RWPE2 (cell line): Measurements from ENCODE around the gene PLPPR2.

Experiments used
- ATAC-seq: fragments of 200-7000 bp; cut with Tn5 transposase; 3 replicates; pipeline ENCODE4 v1.9.1; 2021; ENCODE audit warnings: low read depth
- DNase-seq: peaks from one replicate; pipeline ENCODE4 v3.0.0-alpha.2; 2020; ENCODE audit warnings: low spot score
- H3K27ac ChIP-seq: fragments of 450-650 bp; 2 replicates; pipeline ENCODE4 v1.5.1; 2017; ENCODE audit warnings: mild to moderate bottlenecking; ENCODE audit not compliant: poor library complexity, severe bottlenecking
- H3K27me3 ChIP-seq: fragments of 250-450 bp; sonication (Bioruptor Pico); 2 replicates; pipeline ENCODE4 v1.5.1; 2021; ENCODE audit warnings: mild to moderate bottlenecking, moderate library complexity; ENCODE audit not compliant: insufficient read depth, poor library complexity, severe bottlenecking
- H3K36me3 ChIP-seq: fragments of 250-450 bp; sonication (Bioruptor Pico); 2 replicates; pipeline ENCODE4 v1.5.1; 2020; ENCODE audit warnings: low read depth, mild to moderate bottlenecking, moderate library complexity
- H3K4me1 ChIP-seq: fragments of 250-450 bp; sonication (Bioruptor Pico); 2 replicates; pipeline ENCODE4 v1.5.1; 2021; ENCODE audit warnings: mild to moderate bottlenecking, moderate library complexity; ENCODE audit not compliant: insufficient read depth, poor library complexity, severe bottlenecking
- H3K4me3 ChIP-seq: fragments of 250-450 bp; sonication (Bioruptor Pico); 2 replicates; pipeline ENCODE4 v1.5.1; 2021; ENCODE audit warnings: mild to moderate bottlenecking, moderate library complexity; ENCODE audit not compliant: severe bottlenecking
- H3K9me3 ChIP-seq: fragments of 250-450 bp; sonication (Bioruptor Pico); 2 replicates; pipeline ENCODE4 v1.5.1; 2021; ENCODE audit warnings: mild to moderate bottlenecking, moderate library complexity; ENCODE audit not compliant: severe bottlenecking
- TF ChIP-seq, protein P1 (sequence below): fragments of 450-650 bp; IDR thresholded peaks from one replicate; pipeline ENCODE4 v1.5.1; 2017; ENCODE audit warnings: mild to moderate bottlenecking, moderate library complexity; ENCODE audit not compliant: poor library complexity, severe bottlenecking

Gene PLPPR2

DNA sequence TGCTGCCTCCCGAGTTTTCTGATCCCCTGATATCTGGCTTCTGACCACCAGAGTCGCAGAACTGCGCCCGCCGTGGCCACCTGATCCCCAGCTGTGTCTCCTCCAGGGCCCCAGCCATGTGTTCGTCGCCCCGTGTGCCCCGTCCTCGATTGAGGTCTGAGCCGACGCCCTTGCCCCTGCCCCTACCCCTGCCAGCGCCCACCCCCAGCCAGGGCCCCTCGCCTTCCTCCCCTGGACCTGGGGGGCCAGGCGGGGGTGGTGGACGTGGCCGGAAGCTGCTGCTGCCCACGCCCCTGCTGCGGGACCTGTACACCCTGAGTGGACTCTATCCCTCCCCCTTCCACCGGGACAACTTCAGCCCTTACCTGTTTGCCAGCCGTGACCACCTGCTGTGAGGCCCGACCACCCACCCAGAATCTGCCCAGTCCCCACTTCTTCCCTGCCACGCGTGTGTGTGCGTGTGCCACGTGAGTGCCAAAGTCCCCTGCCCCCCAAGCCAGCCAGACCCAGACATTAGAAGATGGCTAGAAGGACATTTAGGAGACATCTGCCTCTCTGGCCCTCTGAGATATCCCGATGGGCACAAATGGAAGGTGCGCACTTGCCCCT is 9.2 kb downstream of the PLPPR2 start:
- TF ChIP-seq, protein P1, sequence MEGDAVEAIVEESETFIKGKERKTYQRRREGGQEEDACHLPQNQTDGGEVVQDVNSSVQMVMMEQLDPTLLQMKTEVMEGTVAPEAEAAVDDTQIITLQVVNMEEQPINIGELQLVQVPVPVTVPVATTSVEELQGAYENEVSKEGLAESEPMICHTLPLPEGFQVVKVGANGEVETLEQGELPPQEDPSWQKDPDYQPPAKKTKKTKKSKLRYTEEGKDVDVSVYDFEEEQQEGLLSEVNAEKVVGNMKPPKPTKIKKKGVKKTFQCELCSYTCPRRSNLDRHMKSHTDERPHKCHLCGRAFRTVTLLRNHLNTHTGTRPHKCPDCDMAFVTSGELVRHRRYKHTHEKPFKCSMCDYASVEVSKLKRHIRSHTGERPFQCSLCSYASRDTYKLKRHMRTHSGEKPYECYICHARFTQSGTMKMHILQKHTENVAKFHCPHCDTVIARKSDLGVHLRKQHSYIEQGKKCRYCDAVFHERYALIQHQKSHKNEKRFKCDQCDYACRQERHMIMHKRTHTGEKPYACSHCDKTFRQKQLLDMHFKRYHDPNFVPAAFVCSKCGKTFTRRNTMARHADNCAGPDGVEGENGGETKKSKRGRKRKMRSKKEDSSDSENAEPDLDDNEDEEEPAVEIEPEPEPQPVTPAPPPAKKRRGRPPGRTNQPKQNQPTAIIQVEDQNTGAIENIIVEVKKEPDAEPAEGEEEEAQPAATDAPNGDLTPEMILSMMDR: no peak

DNA sequence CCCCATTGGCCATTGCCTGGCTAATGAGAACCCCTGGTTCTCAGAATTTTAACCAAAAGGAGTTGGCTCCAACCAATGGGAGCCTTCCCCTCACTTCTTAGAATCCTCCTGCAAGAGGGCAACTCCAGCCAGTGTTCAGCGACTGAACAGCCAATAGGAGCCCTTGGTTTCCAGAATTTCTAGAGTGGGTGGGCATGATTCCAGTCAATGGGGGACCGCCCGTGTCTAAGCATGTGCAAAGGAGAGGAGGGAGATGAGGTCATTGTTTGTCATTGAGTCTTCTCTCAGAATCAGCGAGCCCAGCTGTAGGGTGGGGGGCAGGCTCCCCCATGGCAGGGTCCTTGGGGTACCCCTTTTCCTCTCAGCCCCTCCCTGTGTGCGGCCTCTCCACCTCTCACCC is 9.7 kb downstream of the PLPPR2 start:
- ATAC-seq (no peak), DNase-seq (no peak)
- Histone ChIP-seq H3K27ac (no peak overlapping the region), H3K4me1 (no peaks in the 10 kb centered on the region), H3K36me3 (no peaks in the 10 kb centered on the region; the same call in none of the 2 replicates), H3K9me3 (no peaks in the 10 kb centered on the region), H3K27me3 (no peaks in the 10 kb centered on the region), H3K4me3 (no peak overlapping the region)
- TF ChIP-seq, protein P1: no peak

More for the DNA sequence above, 9.2 kb downstream of the PLPPR2 start:
- DNase-seq: no peak
- Histone ChIP-seq H3K9me3 (no peaks in the 10 kb centered on the region), H3K4me3 (no peak overlapping the region), H3K27me3 (no peaks in the 10 kb centered on the region), H3K4me1 (no peaks in the 10 kb centered on the region), H3K36me3 (no peaks in the 10 kb centered on the region; the same call in none of the 2 replicates), H3K27ac (no peak overlapping the region)
- no peak for ATAC-seq

DNA sequence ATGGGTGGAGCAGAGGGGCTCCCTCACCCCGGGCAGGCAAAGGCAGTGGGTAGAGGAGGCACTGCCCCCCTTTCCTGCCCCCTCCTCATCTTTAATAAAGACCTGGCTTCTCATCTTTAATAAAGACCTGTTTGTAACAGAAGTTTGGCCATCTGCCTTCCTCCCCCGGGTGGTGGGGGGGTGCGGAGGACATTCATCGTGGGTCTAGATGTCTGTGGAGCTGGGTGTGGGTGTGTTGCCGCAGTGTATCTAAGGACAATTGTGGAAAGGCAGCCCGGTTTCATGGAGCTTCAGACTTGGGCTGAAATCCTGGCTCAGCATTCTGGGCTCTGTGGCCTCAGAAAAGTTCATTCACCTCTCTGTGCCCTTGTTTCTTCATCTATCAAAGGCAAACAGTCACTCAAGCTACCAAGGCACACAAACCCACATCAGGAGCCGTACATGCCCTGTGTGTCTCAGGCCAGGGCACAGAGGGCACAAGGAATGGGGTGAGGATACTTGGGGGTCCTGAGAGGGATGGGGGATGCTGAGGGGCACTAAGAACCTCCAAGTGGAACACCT is 10.4 kb downstream of the PLPPR2 start:
- no peak overlapping the region for H3K27ac ChIP-seq
- TF ChIP-seq, protein P1: no peak
- no peaks in the 10 kb centered on the region for H3K4me1 ChIP-seq
- no peaks in the 10 kb centered on the region for H3K9me3 ChIP-seq
- no peaks in the 10 kb centered on the region for H3K27me3 ChIP-seq
- DNase-seq (no peak), ATAC-seq (no peak)
- H3K36me3 ChIP-seq: no peaks in the 10 kb centered on the region; the same call in none of the 2 replicates
- no peak overlapping the region for H3K4me3 ChIP-seq

DNA sequence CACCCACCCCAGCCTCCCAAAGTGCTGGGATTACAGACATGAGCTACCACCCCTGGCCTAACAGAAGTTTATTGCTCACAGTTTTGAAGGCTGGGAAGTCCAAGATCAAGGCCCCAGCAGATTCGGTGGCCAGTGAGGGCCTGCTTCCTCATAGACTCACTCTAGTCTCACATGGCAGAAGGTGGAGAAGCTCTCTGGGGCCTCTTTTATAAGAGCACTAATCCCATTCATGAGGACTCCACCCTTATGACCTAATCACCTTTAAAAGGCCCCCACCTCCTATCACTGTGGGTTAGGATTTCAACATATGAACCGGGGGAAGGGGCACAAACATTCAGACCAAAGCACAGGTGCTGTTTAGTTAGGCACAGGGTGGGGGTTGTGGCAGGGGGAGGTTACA is 12.3 kb downstream of the PLPPR2 start:
- ATAC-seq: no peak
- no peaks in the 10 kb centered on the region for H3K9me3 ChIP-seq
- H3K27ac ChIP-seq: no peak overlapping the region
- H3K36me3 ChIP-seq: no peaks in the 10 kb centered on the region; the same call in none of the 2 replicates
- TF ChIP-seq, protein P1: no peak
- H3K27me3 ChIP-seq: no peaks in the 10 kb centered on the region
- DNase-seq: no peak
- H3K4me1 ChIP-seq: no peaks in the 10 kb centered on the region
- no peak overlapping the region for H3K4me3 ChIP-seq

DNA sequence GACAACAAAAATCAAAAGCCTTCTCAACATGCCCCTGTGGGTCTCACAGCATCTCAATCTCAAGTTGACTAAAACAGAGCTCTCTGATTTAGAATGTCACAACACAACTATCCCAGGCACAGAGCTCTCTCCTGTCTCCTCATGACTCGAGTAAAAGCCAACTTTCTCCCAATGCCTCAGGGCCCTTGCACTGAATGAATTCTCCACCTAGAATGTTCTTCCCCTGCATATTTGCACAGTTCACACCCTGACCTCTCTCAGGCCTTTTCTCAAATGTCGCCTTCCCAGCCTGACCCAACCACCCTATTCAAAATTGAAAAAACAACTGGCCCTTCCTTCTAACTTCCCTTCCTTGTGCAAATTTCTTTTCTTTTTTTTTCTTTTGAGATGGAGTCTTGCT is 15.5 kb downstream of the PLPPR2 start:
- ATAC-seq: no peak
- Histone ChIP-seq H3K27me3 (no peaks in the 10 kb centered on the region), H3K27ac (no peak overlapping the region), H3K36me3 (no peaks in the 10 kb centered on the region; the same call in 1 of the 2 replicates), H3K9me3 (no peaks in the 10 kb centered on the region), H3K4me3 (no peak overlapping the region), H3K4me1 (peaks cover under 1% of the 10 kb centered on the region)
- no peak for DNase-seq
- TF ChIP-seq, protein P1: no peak
